ENCODE data around the gene ZGRF1.
A peak's percentile ranks its signal among the peaks of the same experiment; 100 is the strongest.

- TF ChIP-seq, protein P1, sequence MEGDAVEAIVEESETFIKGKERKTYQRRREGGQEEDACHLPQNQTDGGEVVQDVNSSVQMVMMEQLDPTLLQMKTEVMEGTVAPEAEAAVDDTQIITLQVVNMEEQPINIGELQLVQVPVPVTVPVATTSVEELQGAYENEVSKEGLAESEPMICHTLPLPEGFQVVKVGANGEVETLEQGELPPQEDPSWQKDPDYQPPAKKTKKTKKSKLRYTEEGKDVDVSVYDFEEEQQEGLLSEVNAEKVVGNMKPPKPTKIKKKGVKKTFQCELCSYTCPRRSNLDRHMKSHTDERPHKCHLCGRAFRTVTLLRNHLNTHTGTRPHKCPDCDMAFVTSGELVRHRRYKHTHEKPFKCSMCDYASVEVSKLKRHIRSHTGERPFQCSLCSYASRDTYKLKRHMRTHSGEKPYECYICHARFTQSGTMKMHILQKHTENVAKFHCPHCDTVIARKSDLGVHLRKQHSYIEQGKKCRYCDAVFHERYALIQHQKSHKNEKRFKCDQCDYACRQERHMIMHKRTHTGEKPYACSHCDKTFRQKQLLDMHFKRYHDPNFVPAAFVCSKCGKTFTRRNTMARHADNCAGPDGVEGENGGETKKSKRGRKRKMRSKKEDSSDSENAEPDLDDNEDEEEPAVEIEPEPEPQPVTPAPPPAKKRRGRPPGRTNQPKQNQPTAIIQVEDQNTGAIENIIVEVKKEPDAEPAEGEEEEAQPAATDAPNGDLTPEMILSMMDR (tag by site-specific recombination; IDR thresholded peaks at IDR 0.05), result peak; percentile 84
- TF ChIP-seq ZNF747 (tag by site-specific recombination; IDR thresholded peaks at IDR 0.05) (no peak), ZNF785 (tag by site-specific recombination; IDR thresholded peaks at IDR 0.05) (no peak), ZNF530 (tag by site-specific recombination; IDR thresholded peaks at IDR 0.05; ENCODE audit: low read depth) (no peak), ZFHX2 (tag by site-specific recombination; conservative IDR thresholded peaks at IDR 0.05) (peak; percentile 83), ZNF677 (tag by site-specific recombination; IDR thresholded peaks at IDR 0.05) (no peak), KLF16 (tag by site-specific recombination; IDR thresholded peaks at IDR 0.05) (peak; percentile 70), ZSCAN5A (tag by site-specific recombination; IDR thresholded peaks at IDR 0.05) (0 out of 2 replicates have a peak, but pooled peaks have one; percentile 13)
- TF ChIP-seq, protein P2, sequence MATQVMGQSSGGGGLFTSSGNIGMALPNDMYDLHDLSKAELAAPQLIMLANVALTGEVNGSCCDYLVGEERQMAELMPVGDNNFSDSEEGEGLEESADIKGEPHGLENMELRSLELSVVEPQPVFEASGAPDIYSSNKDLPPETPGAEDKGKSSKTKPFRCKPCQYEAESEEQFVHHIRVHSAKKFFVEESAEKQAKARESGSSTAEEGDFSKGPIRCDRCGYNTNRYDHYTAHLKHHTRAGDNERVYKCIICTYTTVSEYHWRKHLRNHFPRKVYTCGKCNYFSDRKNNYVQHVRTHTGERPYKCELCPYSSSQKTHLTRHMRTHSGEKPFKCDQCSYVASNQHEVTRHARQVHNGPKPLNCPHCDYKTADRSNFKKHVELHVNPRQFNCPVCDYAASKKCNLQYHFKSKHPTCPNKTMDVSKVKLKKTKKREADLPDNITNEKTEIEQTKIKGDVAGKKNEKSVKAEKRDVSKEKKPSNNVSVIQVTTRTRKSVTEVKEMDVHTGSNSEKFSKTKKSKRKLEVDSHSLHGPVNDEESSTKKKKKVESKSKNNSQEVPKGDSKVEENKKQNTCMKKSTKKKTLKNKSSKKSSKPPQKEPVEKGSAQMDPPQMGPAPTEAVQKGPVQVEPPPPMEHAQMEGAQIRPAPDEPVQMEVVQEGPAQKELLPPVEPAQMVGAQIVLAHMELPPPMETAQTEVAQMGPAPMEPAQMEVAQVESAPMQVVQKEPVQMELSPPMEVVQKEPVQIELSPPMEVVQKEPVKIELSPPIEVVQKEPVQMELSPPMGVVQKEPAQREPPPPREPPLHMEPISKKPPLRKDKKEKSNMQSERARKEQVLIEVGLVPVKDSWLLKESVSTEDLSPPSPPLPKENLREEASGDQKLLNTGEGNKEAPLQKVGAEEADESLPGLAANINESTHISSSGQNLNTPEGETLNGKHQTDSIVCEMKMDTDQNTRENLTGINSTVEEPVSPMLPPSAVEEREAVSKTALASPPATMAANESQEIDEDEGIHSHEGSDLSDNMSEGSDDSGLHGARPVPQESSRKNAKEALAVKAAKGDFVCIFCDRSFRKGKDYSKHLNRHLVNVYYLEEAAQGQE (tag by site-specific recombination; IDR thresholded peaks at IDR 0.05), result no peak
Measured at GRCh38 chr4:112514647-112515197, 122.0 kb downstream of the ZGRF1 start.

All from HEK293 (cell line).